Endothelial cell of umbilical vein (primary cell): ENCODE results near the gene ENGASE. TPM values are rescaled to one million over a fixed set of nuclear protein-coding genes. Genes with fewer than 3 reads are reported as not detected.

ENCODE experiments used
- BruUV-seq: library from RNA; stranded (reverse); fragments of 400-500 nt; replicated peaks from 2 replicates; lab custom pipeline; 2021; lab: Mats Ljungman, UMichigan
- CTCF ChIA-PET: fragments of 300-600, 350-600 bp; sonication (Branson Sonifier 250); formaldehyde crosslinking; loops from one replicate; lab custom pipeline; 2021; ENCODE audit warnings: antibody characterized with exemption, inconsistent platforms; lab: Charles Lee
- POLR2A ChIA-PET: fragments of 300-600, 350-600 bp; sonication (Branson Sonifier 250); formaldehyde crosslinking; loops from one replicate; lab custom pipeline; 2021; ENCODE audit warnings: antibody characterized with exemption, inconsistent platforms; lab: Charles Lee
- DNase-seq: peaks from one replicate; pipeline ENCODE4 v3.0.0-alpha.2; 2011; ENCODE audit warnings: low read depth, low spot score
- FAIRE-seq: peaks from 2 replicates; lab custom pipeline; 2011; peaks lifted over from hg19 to GRCh38; lab: Jason Lieb, UNC
- H2AFZ ChIP-seq: 2 replicates; pipeline ENCODE4 v1.6.0; 2012; ENCODE audit warnings: low read depth, low read length, control low read depth, inconsistent platforms
- H3K27ac ChIP-seq: 2 replicates; pipeline ENCODE4 v1.5.1; 2011; ENCODE audit warnings: low read depth, mild to moderate bottlenecking, control low read depth, low read length, moderate library complexity; ENCODE audit not compliant: insufficient read depth
- H3K27me3 ChIP-seq, 2 experiments: 2 replicates each; pipeline versions ENCODE4 v1.6.0 to v1.6.1; 2011; ENCODE audit warnings: low read length in 2 of 2, mixed read lengths in 1 of 2; ENCODE audit not compliant: control insufficient read depth in 2 of 2, insufficient read depth in 2 of 2
- H3K36me3 ChIP-seq, 2 experiments: 2 replicates in 1 of 2; 3 replicates in 1 of 2; pipeline ENCODE4 v1.5.1; 2011; ENCODE audit warnings: low read length in 2 of 2, mild to moderate bottlenecking in 1 of 2, moderate library complexity in 1 of 2; ENCODE audit not compliant: control insufficient read depth in 2 of 2, insufficient read depth in 2 of 2; ENCODE audit errors: extremely low read depth in 1 of 2
- H3K4me1 ChIP-seq: 3 replicates; pipeline ENCODE4 v1.5.1; 2011; ENCODE audit warnings: mild to moderate bottlenecking, low read length; ENCODE audit not compliant: control insufficient read depth, insufficient read depth; ENCODE audit errors: extremely low read depth
- H3K4me2 ChIP-seq: 2 replicates; pipeline ENCODE4 v1.6.1; 2011; ENCODE audit warnings: low read length, control low read depth, mixed read lengths; ENCODE audit not compliant: insufficient read depth
- H3K4me3 ChIP-seq, 3 experiments: fragments of 200-600 bp in 1 of 3; sonication (generic), shearing (Covaris generic) in 1 of 3; replicated peaks in 1 of 3; 2 replicates each; pipeline ENCODE4 v1.5.1; 2011 to 2016; ENCODE audit warnings: control low read depth in 3 of 3, low read length in 3 of 3, mild to moderate bottlenecking in 2 of 3, inconsistent platforms in 1 of 3, low read depth in 1 of 3, moderate library complexity in 1 of 3; ENCODE audit not compliant: insufficient read depth in 1 of 3
- H3K79me2 ChIP-seq: 2 replicates; pipeline ENCODE4 v1.6.0; 2012; ENCODE audit warnings: low read length, inconsistent platforms; ENCODE audit not compliant: control insufficient read depth, insufficient read depth
- H3K9ac ChIP-seq: replicated peaks from 2 replicates; pipeline ENCODE3; 2011; ENCODE audit warnings: low read length, control low read depth; ENCODE audit not compliant: insufficient read depth; ENCODE audit errors: extremely low read depth
- H3K9me1 ChIP-seq: replicated peaks from 3 replicates; pipeline ENCODE4 v1.6.0; 2011; ENCODE audit warnings: mild to moderate bottlenecking, low read length; ENCODE audit not compliant: control insufficient read depth, insufficient read depth; ENCODE audit errors: extremely low read depth
- H3K9me3 ChIP-seq: replicated peaks from 2 replicates; pipeline ENCODE4 v1.5.1; 2012; ENCODE audit warnings: low read length, inconsistent platforms; ENCODE audit not compliant: control insufficient read depth, insufficient read depth
- H4K20me1 ChIP-seq: replicated peaks from 2 replicates; pipeline ENCODE3; 2011; ENCODE audit warnings: mild to moderate bottlenecking, low read length; ENCODE audit not compliant: control insufficient read depth, insufficient read depth; ENCODE audit errors: extremely low read depth
- CTCF ChIP-seq, 2 donors: IDR thresholded peaks; 1 replicate in 1 of 2; 2 replicates in 1 of 2; pipeline ENCODE4 v1.5.1; 2011; ENCODE audit warnings: low read length in 2 of 2, mild to moderate bottlenecking in 2 of 2, moderate library complexity in 2 of 2, control low read depth in 1 of 2, inconsistent platforms in 1 of 2, low read depth in 1 of 2; ENCODE audit not compliant: insufficient read depth in 1 of 2; ENCODE audit errors: extremely low read depth in 1 of 2
- EZH2 ChIP-seq: IDR thresholded peaks from 2 replicates; pipeline ENCODE4 v1.6.1; 2012; ENCODE audit warnings: borderline replicate concordance, low read depth, mild to moderate bottlenecking, moderate library complexity, low read length, inconsistent platforms; ENCODE audit not compliant: severe bottlenecking
- FOS ChIP-seq: IDR thresholded peaks from 2 replicates; pipeline ENCODE4 v1.6.1; 2011; ENCODE audit warnings: mild to moderate bottlenecking, low read length, moderate library complexity, borderline replicate concordance; ENCODE audit not compliant: insufficient read depth
- GATA2 ChIP-seq: IDR thresholded peaks from 2 replicates; pipeline ENCODE4 v1.7.0; 2011; ENCODE audit warnings: low read depth, mild to moderate bottlenecking, moderate library complexity, mixed read lengths, low read length; ENCODE audit not compliant: insufficient read length, insufficient read depth
- JUN ChIP-seq: IDR thresholded peaks from 2 replicates; pipeline ENCODE4 v1.6.1; 2011; ENCODE audit warnings: borderline replicate concordance, low read depth; ENCODE audit not compliant: insufficient read length, insufficient read depth
- MAX ChIP-seq: IDR thresholded peaks from 2 replicates; pipeline ENCODE4 v1.6.1; 2011; ENCODE audit not compliant: insufficient read depth, insufficient read length
- MYC ChIP-seq: IDR thresholded peaks from one replicate; pipeline ENCODE4 v1.6.1; 2011; ENCODE audit warnings: mild to moderate bottlenecking, low read depth, low read length
- POLR2A ChIP-seq: IDR thresholded peaks from 2 replicates; pipeline ENCODE4 v1.6.1; 2012; ENCODE audit warnings: low read depth, mild to moderate bottlenecking, control low read depth, low read length
- POLR2AphosphoS5 ChIP-seq: IDR thresholded peaks from 2 replicates; pipeline ENCODE4 v1.6.1; 2012; ENCODE audit warnings: low read depth, mild to moderate bottlenecking, control low read depth, low read length, moderate library complexity; ENCODE audit not compliant: insufficient read depth
- dilution Hi-C: fragments of 300-500 bp; cut with MboI; formaldehyde crosslinking; loops from one replicate; pipeline ENCODE4 v1.15.0; 2019; ENCODE audit warnings: low sequenced_read_pairs; ENCODE audit not compliant: extremely low pct_ligation_motif_present
- intact Hi-C: fragments of 100-400 bp; cut with micrococcal nuclease; formaldehyde crosslinking; loops from one replicate; pipeline ENCODE4 v1.10.0; 2022
- polyA plus RNA-seq, 4 experiments: library from polyadenylated mRNA; depleted of rRNA in 3 of 4; stranded (reverse) in 3 of 4; unstranded in 1 of 4; fragments of >200 nt; gene quantifications; 2 replicates each; pipeline versions ENCODE4 v1.2.1 to v1.2.3, GENCODE V29; 2011 to 2012; ENCODE audit warnings: missing spikeins in 1 of 4
- total RNA-seq: library from RNA; stranded (reverse); gene quantifications from 2 replicates; pipeline ENCODE4 v1.2.3, GENCODE V29; 2021

Gene ENGASE
- total and polyA plus RNA-seq, 2 donors (not counting 3 experiments of a cell fraction or from before 2014, with no cell fraction given): 13.7 to 20.8 TPM

- ChIA-PET CTCF (interaction anchor here (1.1 to 2.4 kb wide), 4 partner anchors 22 to 292 kb away, joined by 3 to 8 read pairs (median 4); no protein-coding TSS in a partner anchor), POLR2A (no interaction called here)
- dilution Hi-C loops (no loop called here), intact Hi-C loops (no loop called here)
- FAIRE-seq: no peak
- H3K79me2 ChIP-seq: no peaks in the 10 kb centered on the region
- H3K4me3 ChIP-seq: no peak overlapping the region
- no peaks in the 10 kb centered on the region for H4K20me1 ChIP-seq
- H3K27ac ChIP-seq: no peak overlapping the region
- BruUV-seq: no TSS peak
- H3K27me3 ChIP-seq: no peaks in the 10 kb centered on the region
- TF ChIP-seq GATA2 (no peak), MAX (no peak), POLR2A (no peak), POLR2AphosphoS5 (no peak), CTCF (IDR thresholded peaks at IDR 0.05; ENCODE audit: extremely low read depth in 1 of 2, insufficient read depth in 1 of 2, low read depth in 1 of 2, low read length in 2 of 2) (no peak), JUN (no peak), FOS (no peak), EZH2 (no peak), MYC (no peak)
- H2AFZ ChIP-seq: no peak overlapping the region
- H3K4me1 ChIP-seq: no peaks in the 10 kb centered on the region
- H3K4me2 ChIP-seq: no peak overlapping the region
- no peaks in the 10 kb centered on the region for H3K9me1 ChIP-seq
- no peak for DNase-seq
- no peaks in the 10 kb centered on the region for H3K36me3 ChIP-seq
- H3K9ac ChIP-seq: no peak overlapping the region
- H3K9me3 ChIP-seq: no peaks in the 10 kb centered on the region
Observed at GRCh38 chr17:79108870-79109269, 34.2 kb downstream of the ENGASE start.
